Keratinocyte (primary cell): ENCODE data around the gene PSMC3. TPM values are rescaled to one million over a fixed set of nuclear protein-coding genes. Genes with fewer than 3 reads are reported as not detected.

Experiments
- DNase-seq: peaks from one replicate; pipeline ENCODE4 v3.0.0-alpha.2; 2011; ENCODE audit warnings: low read depth, missing footprints, low spot score
- FAIRE-seq: peaks from 2 replicates; lab custom pipeline; 2011; peaks lifted over from hg19 to GRCh38; lab: Jason Lieb, UNC
- H2AFZ ChIP-seq: 2 replicates; pipeline ENCODE4 v1.6.0; 2012; ENCODE audit warnings: low read length, control low read depth, inconsistent platforms; ENCODE audit not compliant: control insufficient read depth
- H3K27ac ChIP-seq: 2 replicates; pipeline ENCODE4 v1.5.1; 2011; ENCODE audit warnings: low read length; ENCODE audit not compliant: control insufficient read depth, insufficient read depth
- H3K27me3 ChIP-seq: 3 replicates; pipeline ENCODE4 v1.6.0; 2011; ENCODE audit warnings: low read length; ENCODE audit not compliant: control insufficient read depth, insufficient read depth; ENCODE audit errors: extremely low read depth
- H3K36me3 ChIP-seq, 2 experiments: 2 replicates in 1 of 2; 3 replicates in 1 of 2; pipeline ENCODE4 v1.5.1; 2011; ENCODE audit warnings: low read length in 2 of 2, mild to moderate bottlenecking in 1 of 2; ENCODE audit not compliant: control insufficient read depth in 2 of 2, insufficient read depth in 2 of 2; ENCODE audit errors: extremely low read depth in 1 of 2
- H3K4me1 ChIP-seq: 3 replicates; pipeline ENCODE4 v1.5.1; 2011; ENCODE audit warnings: low read length; ENCODE audit not compliant: control insufficient read depth, insufficient read depth; ENCODE audit errors: extremely low read depth
- H3K4me2 ChIP-seq: 3 replicates; pipeline ENCODE4 v1.6.0; 2011; ENCODE audit warnings: low read depth, low read length; ENCODE audit not compliant: control insufficient read depth, insufficient read depth; ENCODE audit errors: extremely low read depth
- H3K4me3 ChIP-seq, 3 experiments: fragments of 200-600 bp in 1 of 3; sonication (generic) in 1 of 3; 2 replicates in 2 of 3; 3 replicates in 1 of 3; pipeline ENCODE4 v1.5.1; 2011 to 2016; ENCODE audit warnings: low read length in 3 of 3, mild to moderate bottlenecking in 3 of 3, control low read depth in 2 of 3, inconsistent platforms in 1 of 3, low read depth in 1 of 3, mixed read lengths in 1 of 3, mixed run types in 1 of 3, moderate library complexity in 1 of 3; ENCODE audit not compliant: control insufficient read depth in 2 of 3, insufficient read depth in 2 of 3; ENCODE audit errors: extremely low read depth in 1 of 3
- H3K79me2 ChIP-seq: 2 replicates; pipeline ENCODE4 v1.6.0; 2012; ENCODE audit warnings: low read length; ENCODE audit not compliant: control insufficient read depth, insufficient read depth
- H3K9ac ChIP-seq: 3 replicates; pipeline ENCODE4 v1.6.0; 2011; ENCODE audit warnings: low read length; ENCODE audit not compliant: control insufficient read depth, insufficient read depth; ENCODE audit errors: extremely low read depth
- H3K9me1 ChIP-seq: 3 replicates; pipeline ENCODE4 v1.6.0; 2011; ENCODE audit warnings: low read length; ENCODE audit not compliant: control insufficient read depth, insufficient read depth; ENCODE audit errors: extremely low read depth
- H3K9me3 ChIP-seq: 2 replicates; pipeline ENCODE4 v1.5.1; 2012; ENCODE audit warnings: low read depth, low read length; ENCODE audit not compliant: control insufficient read depth
- H4K20me1 ChIP-seq: 3 replicates; pipeline ENCODE4 v1.6.0; 2011; ENCODE audit warnings: low read length; ENCODE audit not compliant: control insufficient read depth, insufficient read depth; ENCODE audit errors: extremely low read depth
- EZH2 ChIP-seq: IDR thresholded peaks from one replicate; pipeline ENCODE4 v1.6.1; 2012; ENCODE audit warnings: inconsistent platforms, mild to moderate bottlenecking, low read length, moderate library complexity
- dilution Hi-C: fragments of 300-500 bp; cut with MboI; formaldehyde crosslinking; loops from one replicate; pipeline ENCODE4 v1.7.0; 2020; ENCODE audit warnings: low sequenced_read_pairs; ENCODE audit not compliant: extremely low pct_ligation_motif_present
- polyA plus RNA-seq, 5 experiments: library from polyadenylated mRNA; depleted of rRNA in 3 of 5; stranded (reverse) in 3 of 5; stranded (forward) in 1 of 5; unstranded in 1 of 5; fragments of >200 nt; gene quantifications; 1 replicate in 1 of 5; 2 replicates in 3 of 5; 3 replicates in 1 of 5; pipeline versions ENCODE4 v1.2.1 to v1.2.3, GENCODE V29; 2011 to 2012; ENCODE audit warnings: missing spikeins in 2 of 5, low read depth in 1 of 5, low replicate concordance in 1 of 5
- small RNA-seq, 3 experiments: library from RNA; depleted of rRNA; stranded (forward); fragments of <200 nt; gene quantifications; one replicate each; pipeline ENCODE3, GENCODE V24; 2012; ENCODE audit warnings: low read depth in 3 of 3, low replicate concordance in 1 of 3; ENCODE audit not compliant: insufficient read length in 3 of 3
- TF ChIP-seq, protein P1 (sequence below), 3 experiments: IDR thresholded peaks in 1 of 3; conservative IDR thresholded peaks in 1 of 3; optimal IDR thresholded peaks in 1 of 3; 2 replicates in 2 of 3; 3 replicates in 1 of 3; pipeline versions ENCODE3 to v1.5.1; 2011; ENCODE audit warnings: low read length in 3 of 3, mild to moderate bottlenecking in 3 of 3, moderate library complexity in 2 of 3, control low read depth in 1 of 3, inconsistent platforms in 1 of 3; ENCODE audit not compliant: insufficient read depth in 2 of 3; ENCODE audit errors: extremely low read depth in 1 of 3

PSMC3 gene
- polyA plus RNA-seq, 1 donor (not counting 4 experiments of a cell fraction or from before 2014, with no cell fraction given) = 172 TPM

DNA sequence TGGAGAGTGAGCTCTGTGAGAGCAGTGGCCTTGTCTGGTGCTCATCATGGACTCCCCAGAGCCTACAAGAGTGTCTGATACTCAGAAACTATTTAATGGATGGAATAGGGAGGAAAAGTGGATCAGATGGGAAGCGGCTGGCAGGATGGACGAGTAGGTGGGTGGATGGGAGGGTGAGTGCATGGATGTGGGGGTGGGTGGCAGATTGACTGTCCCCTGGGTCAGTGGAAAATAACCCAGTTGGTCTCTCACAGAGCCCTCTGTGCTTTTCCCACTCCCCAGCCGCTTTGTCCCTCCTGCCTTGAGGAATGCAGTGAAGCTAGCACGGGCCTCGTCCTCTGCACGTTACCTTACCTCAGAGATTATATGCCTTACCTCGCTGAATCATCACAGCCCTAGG lies 53.8 kb downstream of the PSMC3 start:
- no peaks in the 10 kb centered on the region for H3K9me3 ChIP-seq
- no peak overlapping the region for H3K9ac ChIP-seq
- H3K27me3 ChIP-seq = no peaks in the 10 kb centered on the region
- TF ChIP-seq, protein P1, sequence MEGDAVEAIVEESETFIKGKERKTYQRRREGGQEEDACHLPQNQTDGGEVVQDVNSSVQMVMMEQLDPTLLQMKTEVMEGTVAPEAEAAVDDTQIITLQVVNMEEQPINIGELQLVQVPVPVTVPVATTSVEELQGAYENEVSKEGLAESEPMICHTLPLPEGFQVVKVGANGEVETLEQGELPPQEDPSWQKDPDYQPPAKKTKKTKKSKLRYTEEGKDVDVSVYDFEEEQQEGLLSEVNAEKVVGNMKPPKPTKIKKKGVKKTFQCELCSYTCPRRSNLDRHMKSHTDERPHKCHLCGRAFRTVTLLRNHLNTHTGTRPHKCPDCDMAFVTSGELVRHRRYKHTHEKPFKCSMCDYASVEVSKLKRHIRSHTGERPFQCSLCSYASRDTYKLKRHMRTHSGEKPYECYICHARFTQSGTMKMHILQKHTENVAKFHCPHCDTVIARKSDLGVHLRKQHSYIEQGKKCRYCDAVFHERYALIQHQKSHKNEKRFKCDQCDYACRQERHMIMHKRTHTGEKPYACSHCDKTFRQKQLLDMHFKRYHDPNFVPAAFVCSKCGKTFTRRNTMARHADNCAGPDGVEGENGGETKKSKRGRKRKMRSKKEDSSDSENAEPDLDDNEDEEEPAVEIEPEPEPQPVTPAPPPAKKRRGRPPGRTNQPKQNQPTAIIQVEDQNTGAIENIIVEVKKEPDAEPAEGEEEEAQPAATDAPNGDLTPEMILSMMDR (optimal IDR thresholded peaks at IDR 0.05 in 1 of 3, IDR thresholded peaks at IDR 0.05 in 1 of 3, conservative IDR thresholded peaks at IDR 0.05 in 1 of 3; ENCODE audit: extremely low read depth in 1 of 3, insufficient read depth in 2 of 3, low read length in 3 of 3) = no peak
- TF ChIP-seq EZH2 = no peak
- no peaks in the 10 kb centered on the region for H3K36me3 ChIP-seq
- H3K4me3 ChIP-seq = no peak overlapping the region
- H3K4me1 ChIP-seq = peaks cover 6% of the 10 kb centered on the region
- no peaks in the 10 kb centered on the region for H3K79me2 ChIP-seq
- H3K9me1 ChIP-seq = no peaks in the 10 kb centered on the region
- no peak overlapping the region for H3K4me2 ChIP-seq
- FAIRE-seq = no peak
- H3K27ac ChIP-seq = no peak overlapping the region
- dilution Hi-C loops = no loop called here
- H2AFZ ChIP-seq = no peak overlapping the region
- no peak for DNase-seq
- H4K20me1 ChIP-seq = no peaks in the 10 kb centered on the region

DNA sequence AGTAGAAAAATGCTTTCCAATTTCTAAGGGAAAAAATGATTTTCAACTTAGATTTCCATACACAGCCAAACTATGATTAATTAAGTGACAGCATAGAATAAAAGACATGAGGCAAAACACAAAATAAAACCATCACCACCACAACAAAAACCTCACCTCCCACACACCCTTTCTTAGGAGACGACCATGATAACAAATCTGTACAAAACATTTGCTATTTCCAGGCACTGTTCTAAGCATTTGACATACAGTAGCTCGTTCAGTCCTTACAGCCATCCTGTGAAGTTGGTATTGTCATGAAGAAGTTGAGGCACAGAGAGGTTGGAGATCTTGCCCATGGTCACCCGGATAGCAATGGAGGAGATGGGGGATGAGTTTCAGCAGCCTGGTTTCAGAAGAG lies 56.6 kb downstream of the PSMC3 start:
- dilution Hi-C loops = no loop called here
- no peaks in the 10 kb centered on the region for H4K20me1 ChIP-seq
- H3K4me2 ChIP-seq = no peak overlapping the region
- H3K36me3 ChIP-seq = no peaks in the 10 kb centered on the region
- TF ChIP-seq, protein P1 (optimal IDR thresholded peaks at IDR 0.05 in 1 of 3, IDR thresholded peaks at IDR 0.05 in 1 of 3, conservative IDR thresholded peaks at IDR 0.05 in 1 of 3; ENCODE audit: extremely low read depth in 1 of 3, insufficient read depth in 2 of 3, low read length in 3 of 3) = no peak
- no peak for TF ChIP-seq EZH2
- no peaks in the 10 kb centered on the region for H3K79me2 ChIP-seq
- H2AFZ ChIP-seq = no peak overlapping the region
- H3K27ac ChIP-seq = no peak overlapping the region
- H3K27me3 ChIP-seq = no peaks in the 10 kb centered on the region
- FAIRE-seq (no peak), DNase-seq (no peak)
- H3K4me1 ChIP-seq = peaks cover 5% of the 10 kb centered on the region
- no peaks in the 10 kb centered on the region for H3K9me1 ChIP-seq
- H3K9me3 ChIP-seq = no peaks in the 10 kb centered on the region
- H3K9ac ChIP-seq = no peak overlapping the region
- no peak overlapping the region for H3K4me3 ChIP-seq

Small RNA genes lying within 50 kb of the gene (small RNA-seq; reads per million reads assigned to genes)
- gene MIR4487 = 0 reads per million in 3 experiments

Other genes with a start within 250 kb of the PSMC3 start
- 51.0 to 79.9 TPM (median 55.2 TPM) in 3 replicates for gene ARFGAP2, start 249.6 kb downstream of the PSMC3 start, polyA plus RNA-seq
- gene PACSIN3, start 240.0 kb downstream of the PSMC3 start, polyA plus RNA-seq = 28.1 to 32.9 TPM (median 32.6 TPM) in 3 replicates
- 34.9 to 50.5 TPM (median 45.0 TPM) in 3 replicates for gene DDB2, start 211.5 kb downstream of the PSMC3 start, polyA plus RNA-seq
- 10.9 to 19.8 TPM (median 11.5 TPM) in 3 replicates for gene ACP2, start 177.6 kb downstream of the PSMC3 start, polyA plus RNA-seq
- 7.6 to 10.3 TPM (median 9.1 TPM) in 3 replicates for gene NR1H3, start 168.4 kb downstream of the PSMC3 start, polyA plus RNA-seq
- gene MADD, start 156.3 kb downstream of the PSMC3 start, polyA plus RNA-seq = 9.3 to 14.4 TPM (median 11.9 TPM) in 3 replicates
- gene MYBPC3, start 73.7 kb downstream of the PSMC3 start, polyA plus RNA-seq = not detected in 3 replicates
- gene SPI1, start 47.9 kb downstream of the PSMC3 start, polyA plus RNA-seq = not detected in 3 replicates
- 35.3 to 62.3 TPM (median 59.9 TPM) in 3 replicates for gene SLC39A13, start 17.8 kb downstream of the PSMC3 start, polyA plus RNA-seq
- 0.07 to 0.44 TPM (median 0.28 TPM) in 3 replicates for gene RAPSN, start 22.7 kb upstream of the PSMC3 start, polyA plus RNA-seq
- gene CELF1, start 126.7 kb upstream of the PSMC3 start, polyA plus RNA-seq = 90.9 to 110 TPM (median 100 TPM) in 3 replicates
- 64.9 to 78.1 TPM (median 74.4 TPM) in 3 replicates for gene PTPMT1, start 139.2 kb upstream of the PSMC3 start, polyA plus RNA-seq
- gene KBTBD4, start 152.5 kb upstream of the PSMC3 start, polyA plus RNA-seq = 14.0 to 17.1 TPM (median 15.4 TPM) in 3 replicates
- 102 to 119 TPM (median 107 TPM) in 3 replicates for gene NDUFS3, start 152.6 kb upstream of the PSMC3 start, polyA plus RNA-seq
- 0.06 TPM in 1 of 3 replicates, not detected in the others for gene FAM180B, start 160.2 kb upstream of the PSMC3 start, polyA plus RNA-seq
- gene C1QTNF4, start 168.0 kb upstream of the PSMC3 start, polyA plus RNA-seq = 0.10 TPM in 1 of 3 replicates, not detected in the others
- 153 to 232 TPM (median 185 TPM) in 3 replicates for gene MTCH2, start 216.1 kb upstream of the PSMC3 start, polyA plus RNA-seq